ENCODE measurements around the gene ACAA1. TPM values are rescaled to one million over a fixed set of nuclear protein-coding genes. Genes with fewer than 3 reads are reported as not detected.
A peak's percentile ranks its signal among the peaks of the same experiment; 100 is the strongest.
"Not testable (repeated sequence)": the region's sequence is repeated elsewhere in the genome, so short reads cannot be mapped to it uniquely, and the experiment has no call there.

The ACAA1 gene
- total RNA-seq, 2 donors from 2014 or later: 49.7 to 52.9 TPM

GRCh38 chr3:38138349-38139190, 1.6 kb upstream of the ACAA1 start, which contains the start of gene MYD88:
Gene MYD88, plus strand, starts transcription at chr3:38138661. Its CDS starts 40 bp downstream, at chr3:38138701.
- Mint-ChIP-seq H3K27me3 (ENCODE audit: low read depth) (no peaks in the 10 kb centered on the region), H3K4me3 (peak within 1 kb of the TSS; percentile 84 to 93), H3K4me1 (ENCODE audit: low read depth) (peaks cover 54% of the 10 kb centered on the region), H3K27ac (peak within 1 kb of the TSS; percentile 97), H3K36me3 (ENCODE audit: insufficient read depth in 2 of 2) (peaks cover 13 to 16% of the 10 kb centered on the region in 2 donors), H3K9me3 (no peaks in the 10 kb centered on the region)
- DNase-seq: peak; percentile 89 to 90
- ATAC-seq (replicated peaks in 1 of 2): peak; percentile 57 to 61

- Mint-ChIP-seq H3K36me3 (ENCODE audit: insufficient read depth in 2 of 2) (peaks cover 13 to 16% of the 10 kb centered on the region in 2 donors), H3K4me3 (peak overlapping the region; percentile 84 to 93), H3K27ac (peak overlapping the region; percentile 97), H3K9me3 (no peaks in the 10 kb centered on the region), H3K27me3 (ENCODE audit: low read depth) (no peaks in the 10 kb centered on the region), H3K4me1 (ENCODE audit: low read depth) (peaks cover 62% of the 10 kb centered on the region)
- ATAC-seq (replicated peaks in 1 of 2) (no peak), DNase-seq (peak; percentile 29 to 40)
Observed at GRCh38 chr3:38137615-38138348, 855 bp upstream of the ACAA1 start.

GRCh38 chr3:38136393-38136776, 542 bp downstream of the ACAA1 start:
- Mint-ChIP-seq H3K4me3 (peak overlapping the region; percentile 84 to 93), H3K27me3 (ENCODE audit: low read depth) (no peaks in the 10 kb centered on the region), H3K9me3 (no peaks in the 10 kb centered on the region), H3K36me3 (ENCODE audit: insufficient read depth in 2 of 2) (peaks cover 7 to 8% of the 10 kb centered on the region in 2 donors), H3K4me1 (ENCODE audit: low read depth) (peaks cover 63% of the 10 kb centered on the region), H3K27ac (peak overlapping the region; percentile 91)
- ATAC-seq (replicated peaks in 1 of 2): no peak
- DNase-seq: peak; percentile 22 to 36

- peak; percentile 17 to 25 for DNase-seq
- H3K27ac Mint-ChIP-seq: peak overlapping the region; percentile 91
- H3K9me3 Mint-ChIP-seq; H3K36me3 Mint-ChIP-seq (ENCODE audit: insufficient read depth in 2 of 2); H3K27me3 Mint-ChIP-seq (ENCODE audit: low read depth); ATAC-seq (replicated peaks in 1 of 2): not testable (repeated sequence)
- peak overlapping the region; percentile 84 to 93 for H3K4me3 Mint-ChIP-seq
- peaks cover 56% of the 10 kb centered on the region for H3K4me1 Mint-ChIP-seq (ENCODE audit: low read depth)
Observed at GRCh38 chr3:38135621-38136277, 1.2 kb downstream of the ACAA1 start.

GRCh38 chr3:38134517-38135143, 2.3 kb downstream of the ACAA1 start:
- H3K4me1 Mint-ChIP-seq (ENCODE audit: low read depth): peaks cover 45% of the 10 kb centered on the region
- not testable (repeated sequence) for DNase-seq; H3K27me3 Mint-ChIP-seq (ENCODE audit: low read depth); H3K27ac Mint-ChIP-seq; ATAC-seq (replicated peaks in 1 of 2); H3K9me3 Mint-ChIP-seq
- H3K36me3 Mint-ChIP-seq (ENCODE audit: insufficient read depth in 2 of 2): peaks cover 3 to 10% of the 10 kb centered on the region in 2 donors
- peak overlapping the region in 1 of 2 donors; percentile 93 for H3K4me3 Mint-ChIP-seq

- Mint-ChIP-seq H3K9me3 (no peaks in the 10 kb centered on the region), H3K27ac (no peak overlapping the region), H3K36me3 (ENCODE audit: insufficient read depth in 2 of 2) (peaks cover 3 to 12% of the 10 kb centered on the region in 2 donors), H3K4me1 (ENCODE audit: low read depth) (peaks cover 40% of the 10 kb centered on the region), H3K4me3 (no peak overlapping the region), H3K27me3 (ENCODE audit: low read depth) (no peaks in the 10 kb centered on the region)
- DNase-seq (no peak), ATAC-seq (replicated peaks in 1 of 2) (no peak)
Observed at GRCh38 chr3:38133557-38134405, 3.1 kb downstream of the ACAA1 start.

GRCh38 chr3:38133209-38133556, 3.7 kb downstream of the ACAA1 start:
- Mint-ChIP-seq H3K27ac (no peak overlapping the region), H3K27me3 (ENCODE audit: low read depth) (no peaks in the 10 kb centered on the region)

GRCh38 chr3:38131621-38132369, 5.1 kb downstream of the ACAA1 start:
- H3K9me3 Mint-ChIP-seq: no peaks in the 10 kb centered on the region
- H3K4me1 Mint-ChIP-seq (ENCODE audit: low read depth): peaks cover 27% of the 10 kb centered on the region
- no peaks in the 10 kb centered on the region for H3K27me3 Mint-ChIP-seq (ENCODE audit: low read depth)
- H3K4me3 Mint-ChIP-seq: no peak overlapping the region
- H3K36me3 Mint-ChIP-seq (ENCODE audit: insufficient read depth in 2 of 2): peaks cover 0 to 16% of the 10 kb centered on the region in 2 donors
- no peak overlapping the region for H3K27ac Mint-ChIP-seq
- no peak for ATAC-seq (replicated peaks in 1 of 2)
- DNase-seq: peak; percentile 22 to 29

More at GRCh38 chr3:38133209-38133556, 3.7 kb downstream of the ACAA1 start:
- no peaks in the 10 kb centered on the region for H3K9me3 Mint-ChIP-seq
- peaks cover 36% of the 10 kb centered on the region for H3K4me1 Mint-ChIP-seq (ENCODE audit: low read depth)
- H3K36me3 Mint-ChIP-seq (ENCODE audit: insufficient read depth in 2 of 2): peaks cover 3 to 12% of the 10 kb centered on the region in 2 donors
- no peak overlapping the region for H3K4me3 Mint-ChIP-seq
- DNase-seq (no peak), ATAC-seq (replicated peaks in 1 of 2) (no peak)

GRCh38 chr3:38130631-38131065, 6.3 kb downstream of the ACAA1 start:
- peaks cover 0 to 13% of the 10 kb centered on the region in 2 donors for H3K36me3 Mint-ChIP-seq (ENCODE audit: insufficient read depth in 2 of 2)
- peaks cover 19% of the 10 kb centered on the region for H3K4me1 Mint-ChIP-seq (ENCODE audit: low read depth)
- no peak for DNase-seq
- H3K27me3 Mint-ChIP-seq (ENCODE audit: low read depth): no peaks in the 10 kb centered on the region
- no peaks in the 10 kb centered on the region for H3K9me3 Mint-ChIP-seq
- no peak overlapping the region for H3K4me3 Mint-ChIP-seq
- ATAC-seq (replicated peaks in 1 of 2): no peak
- H3K27ac Mint-ChIP-seq: no peak overlapping the region

GRCh38 chr3:38129058-38129457, 7.9 kb downstream of the ACAA1 start:
- no peak for ATAC-seq (replicated peaks in 1 of 2)
- Mint-ChIP-seq H3K27ac (peak overlapping the region; percentile 23), H3K27me3 (ENCODE audit: low read depth) (no peaks in the 10 kb centered on the region)

GRCh38 chr3:38128303-38128655, 8.6 kb downstream of the ACAA1 start:
- no peak for ATAC-seq (replicated peaks in 1 of 2)
- H3K9me3 Mint-ChIP-seq: no peaks in the 10 kb centered on the region
- no peak for DNase-seq
- H3K4me3 Mint-ChIP-seq: no peak overlapping the region
- no peaks in the 10 kb centered on the region for H3K27me3 Mint-ChIP-seq (ENCODE audit: low read depth)
- H3K36me3 Mint-ChIP-seq (ENCODE audit: insufficient read depth in 2 of 2): peaks cover 0 to 18% of the 10 kb centered on the region in 2 donors
- H3K4me1 Mint-ChIP-seq (ENCODE audit: low read depth): peaks cover 7% of the 10 kb centered on the region
- H3K27ac Mint-ChIP-seq: no peak overlapping the region

More at GRCh38 chr3:38129058-38129457, 7.9 kb downstream of the ACAA1 start:
- H3K9me3 Mint-ChIP-seq: no peaks in the 10 kb centered on the region
- DNase-seq: no peak
- H3K4me3 Mint-ChIP-seq: no peak overlapping the region
- peaks cover 0 to 18% of the 10 kb centered on the region in 2 donors for H3K36me3 Mint-ChIP-seq (ENCODE audit: insufficient read depth in 2 of 2)
- H3K4me1 Mint-ChIP-seq (ENCODE audit: low read depth): peaks cover 10% of the 10 kb centered on the region
